DMS 273 (cell line): ENCODE measurements around the gene ETV7.
"Not testable (repeated sequence)": the region's sequence is repeated elsewhere in the genome, so short reads cannot be mapped to it uniquely, and the experiment has no call there.

ENCODE experiments used
- DNase-seq: peaks from one replicate; lab custom pipeline; 2025; ENCODE audit not compliant: unreplicated experiment; lab: John Stamatoyannopoulos, UW

Gene ETV7

GRCh38 chr6:36387440-36388303, at the start of gene ETV7:
Gene ETV7 (minus strand): TSS chr6:36387669. CDS start chr6:36387541, 128 bp downstream.
- peak; percentile 58 for DNase-seq

- no peak for DNase-seq
Measured at GRCh38 chr6:36436466-36436865, 49.0 kb upstream of the ETV7 start.

- DNase-seq = no peak
Measured at GRCh38 chr6:36432151-36432671, 44.7 kb upstream of the ETV7 start.

- no peak for DNase-seq
Measured at GRCh38 chr6:36431197-36431596, 43.7 kb upstream of the ETV7 start.

- DNase-seq = no peak
Measured at GRCh38 chr6:36430351-36430750, 42.9 kb upstream of the ETV7 start.

GRCh38 chr6:36428911-36429310, 41.4 kb upstream of the ETV7 start:
- DNase-seq = peak; percentile 22

GRCh38 chr6:36426622-36427021, 39.2 kb upstream of the ETV7 start:
- DNase-seq = no peak

GRCh38 chr6:36423101-36423824, 35.8 kb upstream of the ETV7 start:
- DNase-seq = peak; percentile 100

- DNase-seq = no peak
Measured at GRCh38 chr6:36422714-36423100, 35.2 kb upstream of the ETV7 start.

GRCh38 chr6:36419310-36419709, 31.8 kb upstream of the ETV7 start:
- no peak for DNase-seq

- no peak for DNase-seq
Measured at GRCh38 chr6:36418558-36418957, 31.1 kb upstream of the ETV7 start.

- peak; percentile 29 for DNase-seq
Measured at GRCh38 chr6:36414481-36414880, 27.0 kb upstream of the ETV7 start.

- DNase-seq = no peak
Measured at GRCh38 chr6:36413489-36414480, 26.3 kb upstream of the ETV7 start.

GRCh38 chr6:36409718-36410117, 22.2 kb upstream of the ETV7 start:
- not testable (repeated sequence) for DNase-seq

GRCh38 chr6:36404164-36404563, 16.7 kb upstream of the ETV7 start:
- no peak for DNase-seq

GRCh38 chr6:36402481-36402880, 15.0 kb upstream of the ETV7 start:
- DNase-seq = no peak

- no peak for DNase-seq
Measured at GRCh38 chr6:36399970-36400369, 12.5 kb upstream of the ETV7 start.

- DNase-seq = no peak
Measured at GRCh38 chr6:36392621-36393020, 5.2 kb upstream of the ETV7 start.

- DNase-seq = no peak
Measured at GRCh38 chr6:36389353-36389752, 1.9 kb upstream of the ETV7 start.

GRCh38 chr6:36386495-36387439, 702 bp downstream of the ETV7 start:
- DNase-seq = peak; percentile 57
